KMS-11 (cell line): ENCODE results near the gene TXNRD1.

Source experiments
- H2AFZ ChIP-seq: fragments of 200-600 bp; sonication (generic); 2 replicates; pipeline ENCODE4 v1.6.1; 2016; ENCODE audit warnings: antibody characterized with exemption, mixed run types, low read depth
- H3K27ac ChIP-seq: fragments of 200-600 bp; sonication (generic); 2 replicates; pipeline ENCODE4 v1.6.1; 2016; ENCODE audit warnings: mild to moderate bottlenecking, mixed run types
- H3K27me3 ChIP-seq: fragments of 200-600 bp; sonication (generic); 2 replicates; pipeline ENCODE4 v1.6.1; 2017; ENCODE audit warnings: mild to moderate bottlenecking, low read depth, mixed run types, moderate library complexity; ENCODE audit not compliant: insufficient read depth
- H3K36me3 ChIP-seq: fragments of 200-600 bp; sonication (generic); 2 replicates; pipeline ENCODE4 v1.6.1; 2017; ENCODE audit warnings: mild to moderate bottlenecking, mixed run types; ENCODE audit not compliant: insufficient read depth
- H3K4me1 ChIP-seq: fragments of 200-600 bp; sonication (generic); 2 replicates; pipeline ENCODE4 v1.6.1; 2016; ENCODE audit warnings: mild to moderate bottlenecking, low read depth, mixed run types; ENCODE audit not compliant: poor library complexity, severe bottlenecking
- H3K4me2 ChIP-seq: fragments of 200-600 bp; sonication (generic); 2 replicates; pipeline ENCODE4 v1.7.0; 2016; ENCODE audit warnings: mild to moderate bottlenecking, mixed run types
- H3K4me3 ChIP-seq: fragments of 200-600 bp; sonication (generic); IDR thresholded peaks from 2 replicates; pipeline ENCODE4 v1.6.1; 2017; ENCODE audit warnings: low read depth, low read length, mixed read lengths; ENCODE audit not compliant: insufficient read depth
- H3K79me2 ChIP-seq: fragments of 200-600 bp; sonication (generic); 2 replicates; pipeline ENCODE4 v1.6.1; 2016; ENCODE audit warnings: low read depth, mixed run types; ENCODE audit not compliant: insufficient read depth
- H3K9ac ChIP-seq: fragments of 200-600 bp; sonication (generic); 2 replicates; pipeline ENCODE4 v1.6.1; 2016; ENCODE audit warnings: mild to moderate bottlenecking, mixed run types
- H4K20me1 ChIP-seq: fragments of 200-600 bp; sonication (generic); 2 replicates; pipeline ENCODE4 v1.6.1; 2016; ENCODE audit warnings: mild to moderate bottlenecking, mixed run types; ENCODE audit not compliant: insufficient read depth
- TF ChIP-seq, protein P1 (sequence below): fragments of 200-600 bp; sonication (generic); conservative IDR thresholded peaks from 2 replicates; pipeline ENCODE4 v1.6.1; 2017; ENCODE audit warnings: low read depth, mild to moderate bottlenecking, antibody characterized with exemption, low read length, moderate library complexity, mixed read lengths

The TXNRD1 gene

DNA sequence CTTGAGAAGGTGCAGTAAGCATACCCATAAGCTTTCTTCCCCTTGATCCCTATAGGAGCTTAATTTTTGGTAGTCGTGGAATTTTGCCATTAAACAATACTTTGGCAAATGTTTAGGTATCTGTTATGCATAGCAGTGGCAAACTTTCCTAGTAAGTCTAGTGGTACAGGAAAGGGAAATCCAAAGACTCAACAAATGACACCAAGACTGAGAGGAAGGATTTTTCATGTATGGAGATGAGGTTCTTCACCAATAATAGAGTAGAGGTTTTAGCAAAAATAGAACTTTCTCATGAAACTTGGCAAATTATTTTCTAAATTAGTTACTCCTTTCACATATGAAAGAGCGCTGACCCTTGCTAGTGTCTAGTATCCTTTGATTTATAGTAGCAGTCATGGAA lies 90.8 kb downstream of the TXNRD1 start:
- H3K4me1 ChIP-seq, result no peaks in the 10 kb centered on the region
- TF ChIP-seq, protein P1, sequence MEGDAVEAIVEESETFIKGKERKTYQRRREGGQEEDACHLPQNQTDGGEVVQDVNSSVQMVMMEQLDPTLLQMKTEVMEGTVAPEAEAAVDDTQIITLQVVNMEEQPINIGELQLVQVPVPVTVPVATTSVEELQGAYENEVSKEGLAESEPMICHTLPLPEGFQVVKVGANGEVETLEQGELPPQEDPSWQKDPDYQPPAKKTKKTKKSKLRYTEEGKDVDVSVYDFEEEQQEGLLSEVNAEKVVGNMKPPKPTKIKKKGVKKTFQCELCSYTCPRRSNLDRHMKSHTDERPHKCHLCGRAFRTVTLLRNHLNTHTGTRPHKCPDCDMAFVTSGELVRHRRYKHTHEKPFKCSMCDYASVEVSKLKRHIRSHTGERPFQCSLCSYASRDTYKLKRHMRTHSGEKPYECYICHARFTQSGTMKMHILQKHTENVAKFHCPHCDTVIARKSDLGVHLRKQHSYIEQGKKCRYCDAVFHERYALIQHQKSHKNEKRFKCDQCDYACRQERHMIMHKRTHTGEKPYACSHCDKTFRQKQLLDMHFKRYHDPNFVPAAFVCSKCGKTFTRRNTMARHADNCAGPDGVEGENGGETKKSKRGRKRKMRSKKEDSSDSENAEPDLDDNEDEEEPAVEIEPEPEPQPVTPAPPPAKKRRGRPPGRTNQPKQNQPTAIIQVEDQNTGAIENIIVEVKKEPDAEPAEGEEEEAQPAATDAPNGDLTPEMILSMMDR, result no peak
- H3K9ac ChIP-seq, result no peak overlapping the region
- H3K27ac ChIP-seq, result no peak overlapping the region
- H3K4me3 ChIP-seq, result no peak overlapping the region
- H3K79me2 ChIP-seq, result peaks cover 94% of the 10 kb centered on the region
- no peak overlapping the region for H3K4me2 ChIP-seq
- H3K36me3 ChIP-seq, result no peaks in the 10 kb centered on the region; the same call in 1 of the 2 replicates
- peaks cover 8% of the 10 kb centered on the region; the same call in 1 of the 2 replicates for H4K20me1 ChIP-seq
- H3K27me3 ChIP-seq, result no peaks in the 10 kb centered on the region
- no peak overlapping the region for H2AFZ ChIP-seq

DNA sequence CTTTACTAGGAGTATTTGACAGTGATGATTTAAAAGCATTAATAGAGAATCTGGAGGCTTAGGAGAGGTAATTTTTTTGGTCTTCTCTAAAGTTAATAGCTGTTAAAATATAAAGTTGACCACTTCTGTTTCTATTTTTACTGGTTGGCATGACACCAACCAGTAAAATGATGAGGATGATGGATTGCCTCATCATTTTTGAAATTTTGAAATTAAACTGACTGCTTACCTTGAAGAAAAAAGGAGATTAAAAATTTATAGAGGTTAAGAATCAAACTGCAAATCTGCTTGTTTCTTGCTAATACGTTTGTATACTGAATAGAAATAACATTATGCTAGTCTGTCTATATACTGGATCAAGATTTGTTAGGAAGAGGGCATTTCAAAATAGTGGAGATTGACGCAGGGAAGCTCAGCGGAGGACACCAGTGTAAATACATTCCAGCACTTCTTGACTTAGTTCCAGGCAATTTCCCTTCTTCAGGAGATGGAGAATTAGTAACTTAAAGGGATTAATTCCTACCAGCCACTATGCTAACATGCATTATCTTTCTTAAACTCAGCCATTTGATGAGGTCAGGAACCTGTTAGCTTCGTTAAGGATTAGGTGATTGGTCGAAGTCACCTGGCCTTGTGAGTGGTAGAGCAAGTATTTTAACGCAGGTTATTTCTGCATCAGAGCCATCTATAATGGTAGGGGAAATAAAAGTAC lies 91.5 kb downstream of the TXNRD1 start:
- no peaks in the 10 kb centered on the region for H3K4me1 ChIP-seq
- H3K9ac ChIP-seq, result no peak overlapping the region
- no peak overlapping the region for H3K4me3 ChIP-seq
- no peak overlapping the region for H2AFZ ChIP-seq
- TF ChIP-seq, protein P1, result no peak
- H3K27ac ChIP-seq, result no peak overlapping the region
- H3K79me2 ChIP-seq, result peaks cover 89% of the 10 kb centered on the region
- no peaks in the 10 kb centered on the region for H3K27me3 ChIP-seq
- peaks cover 8% of the 10 kb centered on the region; the same call in 1 of the 2 replicates for H4K20me1 ChIP-seq
- no peaks in the 10 kb centered on the region; the same call in 1 of the 2 replicates for H3K36me3 ChIP-seq
- no peak overlapping the region for H3K4me2 ChIP-seq

GRCh38 chr12:104307655-104308000 lies 92.0 kb downstream of the TXNRD1 start:
- peaks cover 8% of the 10 kb centered on the region; the same call in 1 of the 2 replicates for H4K20me1 ChIP-seq
- no peak overlapping the region for H2AFZ ChIP-seq
- no peak overlapping the region for H3K4me3 ChIP-seq
- H3K4me1 ChIP-seq, result no peaks in the 10 kb centered on the region
- no peaks in the 10 kb centered on the region; the same call in 1 of the 2 replicates for H3K36me3 ChIP-seq
- TF ChIP-seq, protein P1, result no peak
- no peak overlapping the region for H3K27ac ChIP-seq
- H3K4me2 ChIP-seq, result no peak overlapping the region
- no peak overlapping the region for H3K9ac ChIP-seq
- H3K27me3 ChIP-seq, result no peaks in the 10 kb centered on the region
- peaks cover 89% of the 10 kb centered on the region for H3K79me2 ChIP-seq

DNA sequence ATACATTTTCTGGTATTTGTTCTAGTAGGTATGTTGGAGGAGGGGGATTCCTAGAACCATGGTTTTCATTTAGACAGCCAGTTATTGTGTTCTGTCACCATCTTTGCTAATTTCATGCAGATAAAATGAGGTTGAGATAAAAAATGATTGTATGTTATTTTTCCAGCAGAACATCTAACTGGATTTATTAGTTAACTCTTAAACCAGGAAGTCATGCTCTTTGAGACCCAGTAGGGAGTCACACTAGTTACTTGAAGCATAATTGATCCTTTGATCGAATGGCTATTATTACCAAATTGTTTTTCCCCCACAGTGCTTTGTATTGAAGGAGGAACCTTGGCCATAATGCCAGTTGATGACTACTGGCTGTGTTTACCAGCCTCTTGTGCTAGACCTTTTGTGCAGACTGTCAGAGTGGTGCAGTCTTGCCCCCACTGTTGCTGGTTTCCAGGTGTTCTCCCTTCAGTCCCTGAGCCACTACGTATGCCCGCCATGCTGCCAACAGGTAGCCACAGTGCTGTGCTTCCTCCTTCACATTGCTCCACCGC lies 93.9 kb downstream of the TXNRD1 start:
- no peak overlapping the region for H3K27ac ChIP-seq
- peaks cover 76% of the 10 kb centered on the region for H3K79me2 ChIP-seq

More for the DNA sequence above, 93.9 kb downstream of the TXNRD1 start:
- Histone ChIP-seq H2AFZ (no peak overlapping the region), H3K4me2 (no peak overlapping the region), H4K20me1 (peaks cover 8% of the 10 kb centered on the region; the same call in 1 of the 2 replicates), H3K36me3 (peaks cover 3% of the 10 kb centered on the region; the same call in 1 of the 2 replicates), H3K4me3 (no peak overlapping the region), H3K4me1 (no peaks in the 10 kb centered on the region), H3K9ac (no peak overlapping the region), H3K27me3 (no peaks in the 10 kb centered on the region)
- TF ChIP-seq, protein P1, result no peak
